ENCODE measurements around the gene CXCL3.

- no peak for TF ChIP-seq CTCF (conservative IDR thresholded peaks at IDR 0.05)
- no peak for TF ChIP-seq ZFX (IDR thresholded peaks at IDR 0.05)
Observed at GRCh38 chr4:74006009-74006476, 32.4 kb downstream of the CXCL3 start.
